Stimulated activated CD4-positive, alpha-beta T cell treated with anti-CD3 and anti-CD28 coated beads, Interleukin-2, amount 100 ng/mL, for 24 hours (primary cell): Measurements from ENCODE around the gene FAH.

Experiments used
- DNase-seq, 2 donors: peaks; one replicate each; pipeline ENCODE4 v3.0.0-alpha.2; 2020

The FAH gene

GRCh38 chr15:80174017-80174746, 21.4 kb downstream of the FAH start:
- no peak for DNase-seq

- DNase-seq: no peak
Observed at GRCh38 chr15:80175436-80175835, 22.6 kb downstream of the FAH start.

- no peak for DNase-seq
Observed at GRCh38 chr15:80176443-80176842, 23.6 kb downstream of the FAH start.

- DNase-seq: no peak
Observed at GRCh38 chr15:80177156-80177555, 24.4 kb downstream of the FAH start.

- DNase-seq: no peak
Observed at GRCh38 chr15:80179025-80179759, 26.4 kb downstream of the FAH start.

- no peak for DNase-seq
Observed at GRCh38 chr15:80179935-80180334, 27.1 kb downstream of the FAH start.

GRCh38 chr15:80180468-80180867, 27.7 kb downstream of the FAH start:
- no peak for DNase-seq

GRCh38 chr15:80180986-80181385, 28.2 kb downstream of the FAH start:
- no peak for DNase-seq

GRCh38 chr15:80182611-80183261, 29.9 kb downstream of the FAH start:
- no peak for DNase-seq

GRCh38 chr15:80183306-80183705, 30.5 kb downstream of the FAH start:
- DNase-seq: no peak

- DNase-seq: no peak
Observed at GRCh38 chr15:80183886-80184285, 31.1 kb downstream of the FAH start.

GRCh38 chr15:80184554-80184953, 31.8 kb downstream of the FAH start:
- no peak for DNase-seq

GRCh38 chr15:80185152-80185551, 32.4 kb downstream of the FAH start:
- no peak for DNase-seq

GRCh38 chr15:80186066-80186465, 33.3 kb downstream of the FAH start:
- no peak for DNase-seq

GRCh38 chr15:80186597-80186996, 33.8 kb downstream of the FAH start:
- no peak for DNase-seq

GRCh38 chr15:80188251-80188650, 35.5 kb downstream of the FAH start:
- DNase-seq: no peak

- no peak for DNase-seq
Observed at GRCh38 chr15:80191198-80191597, 38.4 kb downstream of the FAH start.

GRCh38 chr15:80191897-80192595, 39.2 kb downstream of the FAH start:
- DNase-seq: no peak

GRCh38 chr15:80194186-80194585, 41.4 kb downstream of the FAH start:
- no peak for DNase-seq

GRCh38 chr15:80194914-80195313, 42.1 kb downstream of the FAH start:
- no peak for DNase-seq

- DNase-seq: no peak
Observed at GRCh38 chr15:80199366-80199765, 46.6 kb downstream of the FAH start.

- DNase-seq: no peak
Observed at GRCh38 chr15:80199869-80200268, 47.1 kb downstream of the FAH start.

GRCh38 chr15:80201256-80202015, 48.6 kb downstream of the FAH start:
- no peak for DNase-seq
